WTC11 (cell line): ENCODE data around the gene MYH10. TPM values are rescaled to one million over a fixed set of nuclear protein-coding genes. Genes with fewer than 3 reads are reported as not detected.

Experiments used
- ATAC-seq: fragments of 200-7000 bp; cut with Tn5 transposase; 2 replicates; pipeline ENCODE4 v1.10.0; 2021; ENCODE audit warnings: mild to moderate bottlenecking, moderate library complexity
- CTCF ChIA-PET: fragments of 300-600 bp; sonication (Branson Sonifier 250); formaldehyde crosslinking; loops from one replicate; lab custom pipeline; 2021; ENCODE audit warnings: antibody characterized with exemption; lab: Charles Lee
- POLR2A ChIA-PET: fragments of 350-600 bp; sonication (Branson Sonifier 250); formaldehyde crosslinking; loops from one replicate; lab custom pipeline; 2021; ENCODE audit warnings: antibody characterized with exemption; lab: Charles Lee
- DNase-seq: peaks from one replicate; pipeline ENCODE4 v3.0.0; 2021; ENCODE audit warnings: low spot score
- H3K27ac Mint-ChIP-seq: 2 replicates; pipeline ENCODE4 v1.8.0; 2021; ENCODE audit warnings: mixed read lengths
- H3K27me3 Mint-ChIP-seq: 2 replicates; pipeline ENCODE4 v1.8.0; 2021; ENCODE audit warnings: low read depth, mild to moderate bottlenecking, moderate library complexity, mixed read lengths
- H3K36me3 Mint-ChIP-seq: 2 replicates; pipeline ENCODE4 v1.8.0; 2021; ENCODE audit warnings: mixed read lengths
- H3K4me1 Mint-ChIP-seq: 2 replicates; pipeline ENCODE4 v1.8.0; 2022; ENCODE audit warnings: mixed read lengths
- H3K4me3 Mint-ChIP-seq: 2 replicates; pipeline ENCODE4 v1.8.0; 2021; ENCODE audit warnings: mild to moderate bottlenecking, moderate library complexity, mixed read lengths
- H3K9me3 Mint-ChIP-seq: 2 replicates; pipeline ENCODE4 v1.8.0; 2021; ENCODE audit warnings: mixed read lengths
- CBFB ChIP-seq: sonication (generic); formaldehyde crosslinking; IDR thresholded peaks from 2 replicates; pipeline ENCODE4 v1.8.1; 2022; ENCODE audit warnings: mild to moderate bottlenecking, low read depth, missing genetic modification reagents
- E2F4 ChIP-seq: sonication (generic); formaldehyde crosslinking; IDR thresholded peaks from 2 replicates; pipeline ENCODE4 v1.8.1; 2022; ENCODE audit warnings: low read depth, mild to moderate bottlenecking, moderate library complexity, missing genetic modification reagents, borderline replicate concordance
- ESRRA ChIP-seq: sonication (generic); formaldehyde crosslinking; IDR thresholded peaks from 2 replicates; pipeline ENCODE4 v1.8.1; 2022; ENCODE audit warnings: mild to moderate bottlenecking, missing genetic modification reagents, borderline replicate concordance
- FOXJ3 ChIP-seq: sonication (generic); formaldehyde crosslinking; IDR thresholded peaks from 2 replicates; pipeline ENCODE4 v1.9.0; 2021; ENCODE audit warnings: missing genetic modification reagents, mild to moderate bottlenecking, borderline replicate concordance
- GABPB1 ChIP-seq: sonication (generic); formaldehyde crosslinking; IDR thresholded peaks from 2 replicates; pipeline ENCODE4 v1.8.1; 2023; ENCODE audit warnings: mild to moderate bottlenecking, missing genetic modification reagents
- HMGA2 ChIP-seq: fragments of 250-450 bp; sonication (Bioruptor Pico); IDR thresholded peaks from 2 replicates; pipeline ENCODE4 v1.4.0; 2021; ENCODE audit warnings: mild to moderate bottlenecking, moderate library complexity
- HMGXB4 ChIP-seq: sonication (generic); formaldehyde crosslinking; IDR thresholded peaks from 2 replicates; pipeline ENCODE4 v1.8.1; 2023; ENCODE audit warnings: mild to moderate bottlenecking, moderate library complexity, missing genetic modification reagents
- IRF2 ChIP-seq: sonication (generic); formaldehyde crosslinking; IDR thresholded peaks from 2 replicates; pipeline ENCODE4 v1.8.0; 2022; ENCODE audit warnings: low read depth, missing genetic modification reagents, borderline replicate concordance
- MAX ChIP-seq: sonication (generic); formaldehyde crosslinking; IDR thresholded peaks from 2 replicates; pipeline ENCODE4 v1.8.0; 2022; ENCODE audit warnings: mild to moderate bottlenecking, missing genetic modification reagents
- MXD4 ChIP-seq: fragments of 250-450 bp; sonication (Bioruptor Pico); IDR thresholded peaks from 2 replicates; pipeline ENCODE4 v1.8.0; 2021; ENCODE audit warnings: mild to moderate bottlenecking, moderate library complexity, borderline replicate concordance
- NR1H2 ChIP-seq: sonication (generic); formaldehyde crosslinking; IDR thresholded peaks from 2 replicates; pipeline ENCODE4 v1.9.0; 2021; ENCODE audit warnings: mild to moderate bottlenecking, moderate library complexity, missing genetic modification reagents
- SMAD4 ChIP-seq: sonication (generic); formaldehyde crosslinking; IDR thresholded peaks from 2 replicates; pipeline ENCODE4 v1.8.0; 2022; ENCODE audit warnings: mild to moderate bottlenecking, missing genetic modification reagents
- TP53 ChIP-seq: sonication (generic); formaldehyde crosslinking; IDR thresholded peaks from 2 replicates; pipeline ENCODE4 v1.8.1; 2023; ENCODE audit warnings: mild to moderate bottlenecking, missing genetic modification reagents
- ZNF138 ChIP-seq: sonication (generic); formaldehyde crosslinking; conservative IDR thresholded peaks from 2 replicates; pipeline ENCODE4 v1.8.1; 2022; ENCODE audit warnings: mild to moderate bottlenecking, moderate library complexity, missing genetic modification reagents
- ZNF396 ChIP-seq: fragments of 250-450 bp; sonication (Bioruptor Pico); IDR thresholded peaks from 2 replicates; pipeline ENCODE4 v1.8.0; 2021; ENCODE audit warnings: mild to moderate bottlenecking, moderate library complexity, borderline replicate concordance
- ZNF423 ChIP-seq: fragments of 250-450 bp; sonication (Bioruptor Pico); IDR thresholded peaks from 2 replicates; pipeline ENCODE4 v2.1.2; 2022; ENCODE audit warnings: mild to moderate bottlenecking, moderate library complexity
- total RNA-seq: library from RNA; stranded (reverse); gene quantifications from 3 replicates; pipeline ENCODE4 v1.2.3, GENCODE V29; 2021
- TF ChIP-seq, protein P1 (sequence below): sonication (generic); formaldehyde crosslinking; IDR thresholded peaks from 2 replicates; pipeline ENCODE4 v1.8.0; 2023; ENCODE audit warnings: missing genetic modification reagents, mild to moderate bottlenecking, borderline replicate concordance
- TF ChIP-seq, protein P2 (sequence below): sonication (generic); formaldehyde crosslinking; IDR thresholded peaks from 2 replicates; pipeline ENCODE4 v1.8.1; 2023; ENCODE audit warnings: mild to moderate bottlenecking, missing genetic modification reagents, borderline replicate concordance
- TF ChIP-seq, protein P3 (sequence below): sonication (generic); formaldehyde crosslinking; IDR thresholded peaks from 2 replicates; pipeline ENCODE4 v1.8.1; 2022; ENCODE audit warnings: missing genetic modification reagents, borderline replicate concordance
- TF ChIP-seq, protein P4 (sequence below): sonication (generic); formaldehyde crosslinking; IDR thresholded peaks from 2 replicates; pipeline ENCODE4 v1.8.1; 2023; ENCODE audit warnings: mild to moderate bottlenecking, missing genetic modification reagents

Gene MYH10
- total RNA-seq, 1 experiment from 2014 or later, result 231 TPM

DNA sequence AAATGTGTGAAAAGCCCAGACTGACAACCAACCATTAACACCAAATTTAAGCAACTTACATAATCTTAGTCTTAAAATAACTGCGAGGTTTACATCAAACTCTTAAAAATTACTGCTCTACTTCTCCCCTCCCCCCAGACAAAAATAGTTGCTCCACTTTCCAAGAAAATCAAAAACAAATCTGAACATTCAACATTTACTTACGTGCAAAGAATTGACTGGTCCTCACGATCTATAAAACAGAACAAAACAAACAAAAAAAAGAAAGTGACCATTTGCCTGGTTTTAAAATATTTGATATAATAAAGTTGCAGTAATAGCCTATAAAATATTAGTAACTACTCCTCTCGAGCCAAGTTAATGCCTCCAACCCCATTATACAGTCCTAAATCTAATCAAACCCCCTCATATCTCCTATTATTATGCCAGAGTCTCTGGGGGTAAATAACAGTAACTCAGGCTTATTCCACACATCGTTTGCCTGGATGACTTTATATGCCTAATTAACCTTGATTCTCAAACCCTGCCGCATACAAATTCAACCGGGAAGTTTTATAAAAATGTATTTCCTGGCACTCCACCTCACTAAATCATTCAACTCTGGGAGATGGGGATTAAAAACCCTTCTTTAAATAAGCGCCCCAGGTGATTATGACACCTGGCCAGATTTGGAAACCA lies 41.5 kb downstream of the MYH10 start:
- Mint-ChIP-seq H3K27me3 (no peaks in the 10 kb centered on the region), H3K27ac (no peak overlapping the region), H3K4me3 (no peak overlapping the region), H3K4me1 (no peaks in the 10 kb centered on the region), H3K9me3 (peaks cover 6% of the 10 kb centered on the region; the same call in 1 of the 2 replicates), H3K36me3 (peaks cover 35% of the 10 kb centered on the region)
- no peak for ATAC-seq
- CTCF ChIA-PET, result no interaction called here
- POLR2A ChIA-PET, result no interaction called here
- DNase-seq, result no peak
- TF ChIP-seq MAX (CRISPR knock-in tag) (no peak), NR1H2 (CRISPR knock-in tag) (no peak), FOXJ3 (CRISPR knock-in tag) (no peak), HMGA2 (no peak), ESRRA (CRISPR knock-in tag) (no peak)
- TF ChIP-seq, protein P1, sequence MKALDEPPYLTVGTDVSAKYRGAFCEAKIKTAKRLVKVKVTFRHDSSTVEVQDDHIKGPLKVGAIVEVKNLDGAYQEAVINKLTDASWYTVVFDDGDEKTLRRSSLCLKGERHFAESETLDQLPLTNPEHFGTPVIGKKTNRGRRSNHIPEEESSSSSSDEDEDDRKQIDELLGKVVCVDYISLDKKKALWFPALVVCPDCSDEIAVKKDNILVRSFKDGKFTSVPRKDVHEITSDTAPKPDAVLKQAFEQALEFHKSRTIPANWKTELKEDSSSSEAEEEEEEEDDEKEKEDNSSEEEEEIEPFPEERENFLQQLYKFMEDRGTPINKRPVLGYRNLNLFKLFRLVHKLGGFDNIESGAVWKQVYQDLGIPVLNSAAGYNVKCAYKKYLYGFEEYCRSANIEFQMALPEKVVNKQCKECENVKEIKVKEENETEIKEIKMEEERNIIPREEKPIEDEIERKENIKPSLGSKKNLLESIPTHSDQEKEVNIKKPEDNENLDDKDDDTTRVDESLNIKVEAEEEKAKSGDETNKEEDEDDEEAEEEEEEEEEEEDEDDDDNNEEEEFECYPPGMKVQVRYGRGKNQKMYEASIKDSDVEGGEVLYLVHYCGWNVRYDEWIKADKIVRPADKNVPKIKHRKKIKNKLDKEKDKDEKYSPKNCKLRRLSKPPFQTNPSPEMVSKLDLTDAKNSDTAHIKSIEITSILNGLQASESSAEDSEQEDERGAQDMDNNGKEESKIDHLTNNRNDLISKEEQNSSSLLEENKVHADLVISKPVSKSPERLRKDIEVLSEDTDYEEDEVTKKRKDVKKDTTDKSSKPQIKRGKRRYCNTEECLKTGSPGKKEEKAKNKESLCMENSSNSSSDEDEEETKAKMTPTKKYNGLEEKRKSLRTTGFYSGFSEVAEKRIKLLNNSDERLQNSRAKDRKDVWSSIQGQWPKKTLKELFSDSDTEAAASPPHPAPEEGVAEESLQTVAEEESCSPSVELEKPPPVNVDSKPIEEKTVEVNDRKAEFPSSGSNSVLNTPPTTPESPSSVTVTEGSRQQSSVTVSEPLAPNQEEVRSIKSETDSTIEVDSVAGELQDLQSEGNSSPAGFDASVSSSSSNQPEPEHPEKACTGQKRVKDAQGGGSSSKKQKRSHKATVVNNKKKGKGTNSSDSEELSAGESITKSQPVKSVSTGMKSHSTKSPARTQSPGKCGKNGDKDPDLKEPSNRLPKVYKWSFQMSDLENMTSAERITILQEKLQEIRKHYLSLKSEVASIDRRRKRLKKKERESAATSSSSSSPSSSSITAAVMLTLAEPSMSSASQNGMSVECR (CRISPR knock-in tag), result no peak
- TF ChIP-seq, protein P2, sequence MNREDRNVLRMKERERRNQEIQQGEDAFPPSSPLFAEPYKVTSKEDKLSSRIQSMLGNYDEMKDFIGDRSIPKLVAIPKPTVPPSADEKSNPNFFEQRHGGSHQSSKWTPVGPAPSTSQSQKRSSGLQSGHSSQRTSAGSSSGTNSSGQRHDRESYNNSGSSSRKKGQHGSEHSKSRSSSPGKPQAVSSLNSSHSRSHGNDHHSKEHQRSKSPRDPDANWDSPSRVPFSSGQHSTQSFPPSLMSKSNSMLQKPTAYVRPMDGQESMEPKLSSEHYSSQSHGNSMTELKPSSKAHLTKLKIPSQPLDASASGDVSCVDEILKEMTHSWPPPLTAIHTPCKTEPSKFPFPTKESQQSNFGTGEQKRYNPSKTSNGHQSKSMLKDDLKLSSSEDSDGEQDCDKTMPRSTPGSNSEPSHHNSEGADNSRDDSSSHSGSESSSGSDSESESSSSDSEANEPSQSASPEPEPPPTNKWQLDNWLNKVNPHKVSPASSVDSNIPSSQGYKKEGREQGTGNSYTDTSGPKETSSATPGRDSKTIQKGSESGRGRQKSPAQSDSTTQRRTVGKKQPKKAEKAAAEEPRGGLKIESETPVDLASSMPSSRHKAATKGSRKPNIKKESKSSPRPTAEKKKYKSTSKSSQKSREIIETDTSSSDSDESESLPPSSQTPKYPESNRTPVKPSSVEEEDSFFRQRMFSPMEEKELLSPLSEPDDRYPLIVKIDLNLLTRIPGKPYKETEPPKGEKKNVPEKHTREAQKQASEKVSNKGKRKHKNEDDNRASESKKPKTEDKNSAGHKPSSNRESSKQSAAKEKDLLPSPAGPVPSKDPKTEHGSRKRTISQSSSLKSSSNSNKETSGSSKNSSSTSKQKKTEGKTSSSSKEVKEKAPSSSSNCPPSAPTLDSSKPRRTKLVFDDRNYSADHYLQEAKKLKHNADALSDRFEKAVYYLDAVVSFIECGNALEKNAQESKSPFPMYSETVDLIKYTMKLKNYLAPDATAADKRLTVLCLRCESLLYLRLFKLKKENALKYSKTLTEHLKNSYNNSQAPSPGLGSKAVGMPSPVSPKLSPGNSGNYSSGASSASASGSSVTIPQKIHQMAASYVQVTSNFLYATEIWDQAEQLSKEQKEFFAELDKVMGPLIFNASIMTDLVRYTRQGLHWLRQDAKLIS (CRISPR knock-in tag), result no peak
- TF ChIP-seq, protein P3, sequence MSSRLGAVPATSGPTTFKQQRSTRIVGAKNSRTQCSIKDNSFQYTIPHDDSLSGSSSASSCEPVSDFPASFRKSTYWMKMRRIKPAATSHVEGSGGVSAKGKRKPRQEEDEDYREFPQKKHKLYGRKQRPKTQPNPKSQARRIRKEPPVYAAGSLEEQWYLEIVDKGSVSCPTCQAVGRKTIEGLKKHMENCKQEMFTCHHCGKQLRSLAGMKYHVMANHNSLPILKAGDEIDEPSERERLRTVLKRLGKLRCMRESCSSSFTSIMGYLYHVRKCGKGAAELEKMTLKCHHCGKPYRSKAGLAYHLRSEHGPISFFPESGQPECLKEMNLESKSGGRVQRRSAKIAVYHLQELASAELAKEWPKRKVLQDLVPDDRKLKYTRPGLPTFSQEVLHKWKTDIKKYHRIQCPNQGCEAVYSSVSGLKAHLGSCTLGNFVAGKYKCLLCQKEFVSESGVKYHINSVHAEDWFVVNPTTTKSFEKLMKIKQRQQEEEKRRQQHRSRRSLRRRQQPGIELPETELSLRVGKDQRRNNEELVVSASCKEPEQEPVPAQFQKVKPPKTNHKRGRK, result no peak

GRCh38 chr17:8586766-8587165 lies 43.8 kb downstream of the MYH10 start:
- Mint-ChIP-seq H3K9me3 (peaks cover 6% of the 10 kb centered on the region; the same call in 1 of the 2 replicates), H3K27ac (no peak overlapping the region), H3K27me3 (no peaks in the 10 kb centered on the region), H3K4me1 (peaks cover 12% of the 10 kb centered on the region), H3K36me3 (peaks cover 38% of the 10 kb centered on the region), H3K4me3 (no peak overlapping the region)
- ATAC-seq (no peak), DNase-seq (no peak)
- CTCF ChIA-PET, result no interaction called here
- POLR2A ChIA-PET, result no interaction called here
- TF ChIP-seq TP53 (CRISPR knock-in tag) (no peak), IRF2 (CRISPR knock-in tag) (no peak), CBFB (CRISPR knock-in tag) (no peak), ZNF396 (no peak), MXD4 (CRISPR knock-in tag) (no peak), HMGXB4 (CRISPR knock-in tag) (no peak), E2F4 (CRISPR knock-in tag) (no peak), NR1H2 (CRISPR knock-in tag) (no peak), SMAD4 (no peak), ZNF138 (no peak), ZNF423 (CRISPR knock-in tag) (no peak), GABPB1 (CRISPR knock-in tag) (no peak)
- TF ChIP-seq, protein P4, sequence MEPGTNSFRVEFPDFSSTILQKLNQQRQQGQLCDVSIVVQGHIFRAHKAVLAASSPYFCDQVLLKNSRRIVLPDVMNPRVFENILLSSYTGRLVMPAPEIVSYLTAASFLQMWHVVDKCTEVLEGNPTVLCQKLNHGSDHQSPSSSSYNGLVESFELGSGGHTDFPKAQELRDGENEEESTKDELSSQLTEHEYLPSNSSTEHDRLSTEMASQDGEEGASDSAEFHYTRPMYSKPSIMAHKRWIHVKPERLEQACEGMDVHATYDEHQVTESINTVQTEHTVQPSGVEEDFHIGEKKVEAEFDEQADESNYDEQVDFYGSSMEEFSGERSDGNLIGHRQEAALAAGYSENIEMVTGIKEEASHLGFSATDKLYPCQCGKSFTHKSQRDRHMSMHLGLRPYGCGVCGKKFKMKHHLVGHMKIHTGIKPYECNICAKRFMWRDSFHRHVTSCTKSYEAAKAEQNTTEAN (CRISPR knock-in tag), result no peak
